HG03103 (cell line): Measurements from ENCODE around the gene HEPN1.

Experiments used
- ATAC-seq: cut with Tn5 transposase; IDR thresholded peaks from one replicate; pipeline ENCODE4 v1.9.1; 2021; ENCODE audit warnings: low read depth; ENCODE audit not compliant: unreplicated experiment

Gene HEPN1

GRCh38 chr11:124918950-124919349 lies at the start of gene HEPN1:
HEPN1 (plus strand) TSS chr11:124919250.
- ATAC-seq, result no peak

GRCh38 chr11:124869331-124869730 lies 49.7 kb upstream of the HEPN1 start:
- ATAC-seq, result no peak

DNA sequence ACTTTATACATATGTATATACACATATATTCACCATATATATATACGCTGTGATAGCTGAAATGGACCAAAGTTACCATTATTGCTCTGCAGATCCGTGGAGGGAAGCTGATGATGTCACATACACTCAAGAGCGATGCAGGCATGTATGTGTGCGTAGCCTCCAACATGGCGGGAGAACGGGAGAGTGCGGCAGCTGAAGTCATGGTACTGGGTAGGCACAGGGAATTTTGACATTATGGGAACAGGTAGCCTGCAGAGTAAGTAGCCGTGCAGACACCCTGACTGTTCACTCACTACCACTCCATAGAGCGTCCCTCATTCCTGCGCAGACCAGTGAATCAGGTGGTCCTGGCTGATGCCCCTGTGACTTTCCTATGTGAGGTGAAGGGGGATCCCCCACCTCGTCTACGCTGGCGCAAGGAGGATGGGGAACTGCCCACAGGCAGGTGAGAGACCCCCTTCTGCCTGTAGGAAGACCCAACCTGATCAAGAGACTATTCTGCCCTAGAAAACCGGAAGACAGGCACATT lies 49.1 kb upstream of the HEPN1 start:
- ATAC-seq, result no peak

- no peak for ATAC-seq
These were observed 48.6 kb upstream of the HEPN1 start for GRCh38 chr11:124870430-124870829.

DNA sequence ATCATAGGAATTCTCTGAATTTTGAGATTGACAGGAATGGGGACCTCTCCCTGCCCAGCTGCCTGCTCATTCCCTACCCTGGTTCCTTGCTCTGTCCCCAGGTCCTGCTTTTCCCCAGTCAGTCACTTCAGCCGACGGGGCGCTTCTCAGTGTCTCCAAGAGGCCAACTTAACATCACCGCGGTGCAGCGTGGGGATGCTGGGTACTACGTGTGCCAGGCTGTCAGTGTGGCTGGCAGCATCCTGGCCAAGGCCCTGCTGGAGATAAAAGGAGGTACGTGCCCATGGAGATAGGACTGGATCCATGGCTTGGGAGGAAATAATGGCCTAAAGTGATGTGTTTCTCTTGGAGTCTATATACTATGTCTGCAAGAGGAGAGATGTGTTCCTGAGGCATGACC lies 46.8 kb upstream of the HEPN1 start:
- no peak for ATAC-seq

DNA sequence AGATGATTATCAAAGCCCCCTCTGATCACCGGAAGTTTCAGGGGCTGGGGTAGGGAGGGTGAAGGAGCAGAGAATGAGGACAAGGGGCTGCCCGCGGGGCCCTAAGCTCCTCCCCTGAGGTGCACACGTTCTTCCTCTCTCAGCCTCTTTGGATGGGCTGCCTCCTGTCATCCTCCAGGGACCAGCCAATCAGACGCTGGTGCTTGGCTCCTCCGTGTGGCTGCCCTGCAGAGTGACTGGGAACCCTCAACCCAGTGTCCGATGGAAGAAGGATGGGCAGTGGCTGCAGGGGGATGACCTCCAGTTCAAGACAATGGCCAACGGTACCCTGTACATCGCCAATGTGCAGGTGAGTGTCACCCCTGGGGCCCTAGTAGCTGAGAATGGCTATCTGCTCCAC lies 46.3 kb upstream of the HEPN1 start:
- ATAC-seq, result no peak

GRCh38 chr11:124873951-124874350 lies 45.1 kb upstream of the HEPN1 start:
- ATAC-seq, result no peak

- no peak for ATAC-seq
These were observed 44.3 kb upstream of the HEPN1 start for GRCh38 chr11:124874571-124875255.

- ATAC-seq, result no peak
These were observed 43.6 kb upstream of the HEPN1 start for GRCh38 chr11:124875401-124875800.

DNA sequence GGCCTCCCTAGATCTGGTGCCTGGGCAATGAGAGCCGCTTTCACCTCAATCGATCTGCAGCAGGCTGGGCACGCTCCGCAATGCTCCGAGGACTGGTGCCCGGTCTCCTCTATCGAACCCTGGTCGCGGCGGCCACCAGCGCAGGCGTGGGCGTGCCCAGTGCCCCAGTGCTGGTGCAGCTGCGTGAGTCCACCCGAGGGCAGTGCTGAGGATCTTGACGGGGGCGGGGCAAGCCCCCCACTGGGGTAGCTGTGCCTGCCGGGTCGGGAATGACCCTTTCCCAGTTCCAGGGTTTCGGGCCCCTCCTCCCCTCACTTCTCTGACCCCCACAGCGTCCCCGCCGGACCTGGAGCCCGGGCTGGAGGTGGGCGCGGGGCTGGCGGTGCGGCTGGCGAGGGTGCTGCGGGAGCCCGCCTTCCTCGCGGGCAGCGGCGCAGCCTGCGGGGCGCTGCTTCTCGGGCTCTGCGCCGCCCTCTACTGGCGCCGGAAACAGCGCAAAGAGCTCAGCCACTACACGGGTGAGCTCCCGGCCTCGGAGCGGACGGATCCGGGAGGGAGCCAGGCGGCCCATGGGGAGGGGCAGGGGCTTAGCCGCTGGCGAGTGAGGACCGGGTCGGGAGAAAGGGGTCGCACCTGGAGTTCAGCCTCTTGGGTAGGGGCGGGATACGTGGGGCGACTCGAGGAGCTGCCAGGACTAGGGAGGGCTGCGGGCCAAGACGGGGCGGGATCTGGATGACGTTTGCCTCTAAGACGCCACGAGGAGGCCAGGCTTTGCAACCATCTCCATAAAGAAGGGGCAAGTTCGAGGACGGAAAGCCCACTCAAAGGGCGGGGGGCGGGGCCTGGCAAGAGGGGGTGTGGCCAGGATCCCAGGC lies 42.9 kb upstream of the HEPN1 start:
- peak; percentile 92 for ATAC-seq

DNA sequence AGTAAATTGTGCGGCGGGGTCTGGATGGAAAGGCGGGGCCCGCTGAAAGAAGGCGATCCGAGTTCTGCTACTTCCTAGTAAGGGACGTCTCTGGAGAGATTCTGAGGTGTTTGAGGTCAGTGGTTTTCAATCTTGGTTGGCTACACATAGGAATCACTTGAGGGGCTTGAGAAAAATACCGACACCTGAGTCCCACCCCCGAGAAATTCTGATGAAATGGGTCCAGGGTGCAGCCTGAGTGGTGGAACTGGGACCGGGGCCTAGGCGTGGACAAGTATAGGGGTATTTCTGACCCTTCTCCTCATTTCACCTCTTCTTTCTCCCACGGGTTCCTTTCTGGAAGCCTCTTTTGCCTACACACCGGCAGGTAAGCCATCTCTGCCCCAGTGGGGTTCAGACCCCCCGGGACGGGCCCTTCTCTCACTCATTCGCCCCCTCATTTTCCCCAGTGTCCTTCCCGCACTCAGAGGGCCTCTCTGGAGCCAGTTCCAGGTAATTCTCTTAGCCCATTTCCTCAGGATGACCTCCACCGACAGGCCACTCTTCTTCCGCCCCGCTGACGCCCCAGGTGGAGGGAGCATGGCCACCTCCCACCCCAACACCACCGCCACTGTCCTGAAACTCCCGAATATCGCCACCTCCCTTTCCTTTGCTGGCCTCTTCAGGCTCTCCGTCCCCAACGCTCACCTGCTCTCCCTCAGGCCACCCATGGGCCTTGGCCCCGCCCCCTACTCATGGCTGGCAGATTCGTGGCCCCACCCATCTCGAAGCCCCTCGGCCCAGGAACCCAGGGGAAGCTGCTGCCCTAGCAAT lies 42.0 kb upstream of the HEPN1 start:
- ATAC-seq, result no peak

DNA sequence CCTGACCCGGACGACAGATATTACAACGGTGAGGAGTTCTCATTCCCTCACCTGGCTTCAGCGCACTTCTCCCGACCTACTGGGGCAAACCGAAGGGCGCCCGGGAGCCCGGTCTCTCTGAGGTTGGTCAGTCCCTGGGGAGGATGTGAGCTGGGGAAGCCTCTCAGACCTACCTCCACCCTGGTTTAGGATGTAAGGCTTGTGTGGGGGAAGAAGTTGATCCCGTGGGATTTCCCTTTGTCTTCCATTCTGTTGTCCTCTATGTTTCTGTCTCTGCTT lies 41.5 kb upstream of the HEPN1 start:
- ATAC-seq, result no peak

GRCh38 chr11:124877910-124878758 lies 40.9 kb upstream of the HEPN1 start:
- no peak for ATAC-seq

DNA sequence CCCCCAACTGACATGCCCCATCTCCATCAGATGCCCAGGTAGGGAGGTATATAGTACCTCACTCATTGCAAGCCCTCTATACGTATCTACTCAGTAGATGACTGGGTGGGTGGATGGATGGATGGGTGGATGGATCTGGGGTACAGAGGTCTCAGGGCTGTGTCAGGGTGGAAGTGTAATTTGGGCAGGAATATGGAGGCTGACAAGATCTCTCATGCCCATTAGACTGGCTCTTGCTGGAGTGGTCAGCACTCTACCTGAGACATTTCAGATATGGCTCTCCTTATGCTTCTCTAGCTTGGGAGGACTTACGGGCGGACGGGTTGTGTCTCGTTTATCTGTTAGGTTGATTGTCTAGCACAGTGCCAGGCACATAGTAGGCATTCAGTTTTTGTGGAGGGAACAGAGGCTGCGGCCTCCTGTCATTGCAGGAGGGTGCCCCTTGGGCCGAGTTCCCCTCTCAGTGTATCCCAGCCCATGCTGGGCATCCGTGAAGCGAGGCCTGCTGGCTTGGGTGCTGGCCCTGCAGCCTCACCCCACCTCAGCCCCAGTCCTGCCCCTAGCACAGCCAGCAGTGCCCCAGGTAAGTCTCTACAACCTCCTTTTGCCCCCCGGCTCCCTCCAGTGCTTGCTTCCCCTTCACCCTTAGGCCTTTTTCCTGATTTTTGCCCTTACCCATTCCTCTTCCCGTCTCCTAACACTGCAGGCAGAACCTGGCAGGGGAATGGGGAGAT lies 40.1 kb upstream of the HEPN1 start:
- ATAC-seq, result no peak

GRCh38 chr11:124879493-124880289 lies 39.4 kb upstream of the HEPN1 start:
- ATAC-seq, result no peak

DNA sequence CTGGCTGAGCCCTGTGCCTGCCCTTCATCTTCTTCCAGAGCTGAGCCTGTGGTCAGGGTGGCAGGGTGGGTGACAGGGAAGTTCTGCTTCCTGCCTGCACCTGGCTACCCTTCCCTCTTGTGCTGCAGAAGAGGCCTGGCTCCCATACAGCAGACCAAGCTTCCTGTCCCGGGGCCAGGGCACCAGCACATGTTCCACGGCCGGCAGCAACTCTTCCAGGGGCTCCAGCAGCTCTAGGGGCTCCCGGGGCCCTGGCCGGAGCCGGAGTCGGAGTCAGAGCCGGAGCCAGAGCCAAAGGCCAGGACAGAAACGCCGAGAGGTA lies 38.8 kb upstream of the HEPN1 start:
- ATAC-seq, result no peak

- no peak for ATAC-seq
These were observed 38.1 kb upstream of the HEPN1 start for GRCh38 chr11:124880958-124881357.

- ATAC-seq, result no peak
These were observed 36.5 kb upstream of the HEPN1 start for GRCh38 chr11:124882339-124883071.
